HTERT RPE-1 (cell line): ENCODE data around the gene ASH1L.
"Not testable (repeated sequence)": the region's sequence is repeated elsewhere in the genome, so short reads cannot be mapped to it uniquely, and the experiment has no call there.

Experiments used
- in situ Hi-C: fragments of 300-500 bp; cut with MboI; formaldehyde crosslinking; loops from 4 replicates; pipeline ENCODE4 v1.14.3; 2020; ENCODE audit warnings: low sequenced_read_pairs

ASH1L gene

GRCh38 chr1:155499953-155500639 is 62.5 kb downstream of the ASH1L start:
- in situ Hi-C loops = no loop called here

- in situ Hi-C loops = no loop called here
Measured at GRCh38 chr1:155499263-155499662, 63.3 kb downstream of the ASH1L start.

- in situ Hi-C loops = not testable (repeated sequence)
Measured at GRCh38 chr1:155493595-155493994, 69.0 kb downstream of the ASH1L start.

- in situ Hi-C loops = not testable (repeated sequence)
Measured at GRCh38 chr1:155488419-155488818, 74.2 kb downstream of the ASH1L start.

GRCh38 chr1:155487541-155487940 is 75.1 kb downstream of the ASH1L start:
- in situ Hi-C loops = no loop called here

GRCh38 chr1:155486952-155487351 is 75.7 kb downstream of the ASH1L start:
- in situ Hi-C loops = not testable (repeated sequence)

- in situ Hi-C loops = no loop called here
Measured at GRCh38 chr1:155485945-155486344, 76.7 kb downstream of the ASH1L start.

- in situ Hi-C loops = no loop called here
Measured at GRCh38 chr1:155485222-155485621, 77.4 kb downstream of the ASH1L start.

- in situ Hi-C loops = no loop called here
Measured at GRCh38 chr1:155481741-155482241, 80.8 kb downstream of the ASH1L start.

GRCh38 chr1:155479205-155479604 is 83.4 kb downstream of the ASH1L start:
- in situ Hi-C loops = no loop called here

- in situ Hi-C loops = no loop called here
Measured at GRCh38 chr1:155478270-155478852, 84.2 kb downstream of the ASH1L start.

- in situ Hi-C loops = no loop called here
Measured at GRCh38 chr1:155474146-155474545, 88.5 kb downstream of the ASH1L start.

GRCh38 chr1:155473151-155473821 is 89.3 kb downstream of the ASH1L start:
- in situ Hi-C loops = no loop called here

GRCh38 chr1:155472491-155473083 is 90.0 kb downstream of the ASH1L start:
- in situ Hi-C loops = no loop called here

GRCh38 chr1:155471891-155472290 is 90.7 kb downstream of the ASH1L start:
- in situ Hi-C loops = no loop called here

- in situ Hi-C loops = no loop called here
Measured at GRCh38 chr1:155471026-155471425, 91.6 kb downstream of the ASH1L start.

GRCh38 chr1:155466996-155467395 is 95.6 kb downstream of the ASH1L start:
- in situ Hi-C loops = no loop called here

- in situ Hi-C loops = no loop called here
Measured at GRCh38 chr1:155466617-155466972, 96.0 kb downstream of the ASH1L start.

- in situ Hi-C loops = no loop called here
Measured at GRCh38 chr1:155463865-155464650, 98.5 kb downstream of the ASH1L start.

- in situ Hi-C loops = no loop called here
Measured at GRCh38 chr1:155458111-155458510, 104.5 kb downstream of the ASH1L start.

- in situ Hi-C loops = no loop called here
Measured at GRCh38 chr1:155457266-155457665, 105.3 kb downstream of the ASH1L start.
